Osteoblast (primary cell): ENCODE data around the gene FAM24B. TPM values are rescaled to one million over a fixed set of nuclear protein-coding genes. Genes with fewer than 3 reads are reported as not detected.

Experiments
- DNase-seq: peaks from one replicate; pipeline ENCODE4 v3.0.0; 2011; ENCODE audit warnings: low spot score, mixed read lengths; ENCODE audit not compliant: insufficient read length; ENCODE audit errors: missing footprints
- H2AFZ ChIP-seq: 2 replicates; pipeline ENCODE4 v1.6.0; 2011; ENCODE audit warnings: mild to moderate bottlenecking, low read length
- H3K27ac ChIP-seq: 2 replicates; pipeline ENCODE4 v1.5.1; 2011; ENCODE audit warnings: mild to moderate bottlenecking, low read depth, low read length, moderate library complexity
- H3K27me3 ChIP-seq: 2 replicates; pipeline ENCODE4 v1.6.0; 2012; ENCODE audit warnings: mild to moderate bottlenecking, control low read depth, inconsistent platforms, low read length, moderate library complexity; ENCODE audit not compliant: insufficient read depth
- H3K36me3 ChIP-seq: 2 replicates; pipeline ENCODE4 v1.5.1; 2011; ENCODE audit warnings: mild to moderate bottlenecking, low read length, control low read depth, moderate library complexity; ENCODE audit not compliant: insufficient read depth
- H3K4me1 ChIP-seq: 2 replicates; pipeline ENCODE4 v1.5.1; 2011; ENCODE audit warnings: mild to moderate bottlenecking, low read length, control low read depth, moderate library complexity; ENCODE audit not compliant: insufficient read depth
- H3K4me2 ChIP-seq: 2 replicates; pipeline ENCODE4 v1.6.0; 2011; ENCODE audit warnings: mild to moderate bottlenecking, low read length; ENCODE audit not compliant: insufficient read depth
- H3K4me3 ChIP-seq: fragments of 200-600 bp; sonication (generic); 3 replicates; pipeline ENCODE4 v1.5.1; 2012; ENCODE audit warnings: mild to moderate bottlenecking, low read length, inconsistent platforms; ENCODE audit not compliant: insufficient read depth
- H3K79me2 ChIP-seq: 2 replicates; pipeline ENCODE4 v1.6.0; 2012; ENCODE audit warnings: mild to moderate bottlenecking, low read length, control low read depth, inconsistent platforms; ENCODE audit not compliant: insufficient read depth
- H3K9me3 ChIP-seq: 2 replicates; pipeline ENCODE4 v1.5.1; 2011; ENCODE audit warnings: low read depth, low read length, control low read depth
- H4K20me1 ChIP-seq: 2 replicates; pipeline ENCODE4 v1.6.0; 2012; ENCODE audit warnings: mild to moderate bottlenecking, low read length, control low read depth; ENCODE audit not compliant: insufficient read depth
- CTCF ChIP-seq: IDR thresholded peaks from 2 replicates; pipeline ENCODE4 v1.5.1; 2011; ENCODE audit warnings: mild to moderate bottlenecking, low read depth, low read length, moderate library complexity; ENCODE audit errors: extremely low read depth
- total RNA-seq: library from RNA; depleted of rRNA; stranded (reverse); fragments of >200 nt; gene quantifications from 2 replicates; pipeline ENCODE4 v1.2.3, GENCODE V29; 2012

FAM24B gene
- total RNA-seq, 1 donor = 1.8 TPM

DNA sequence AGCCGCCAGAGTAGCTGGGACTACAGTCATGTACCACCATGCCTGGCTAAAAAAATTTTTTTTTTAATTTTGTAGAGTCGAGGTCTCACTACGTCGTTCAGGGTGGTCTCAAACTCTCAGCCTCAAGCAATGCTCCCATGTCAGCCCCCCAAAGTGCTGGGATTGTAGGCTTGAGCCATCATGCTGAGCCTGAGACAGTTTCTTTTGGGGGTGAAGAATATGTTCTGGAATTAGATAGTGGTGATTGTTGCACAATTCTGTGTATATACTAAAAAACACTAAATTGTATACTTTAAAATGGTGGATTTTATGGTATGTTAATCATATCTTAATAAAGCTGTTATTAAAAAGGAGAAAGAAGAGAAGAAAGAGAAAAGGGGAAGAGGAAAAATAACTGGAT lies 35.2 kb downstream of the FAM24B start:
- no peaks in the 10 kb centered on the region for H3K9me3 ChIP-seq
- no peaks in the 10 kb centered on the region for H4K20me1 ChIP-seq
- H3K27ac ChIP-seq = no peak overlapping the region
- no peaks in the 10 kb centered on the region for H3K79me2 ChIP-seq
- TF ChIP-seq CTCF = no peak
- no peak overlapping the region for H3K4me3 ChIP-seq
- H3K27me3 ChIP-seq = no peaks in the 10 kb centered on the region
- no peaks in the 10 kb centered on the region for H3K4me1 ChIP-seq
- H3K4me2 ChIP-seq = no peak overlapping the region
- peaks cover 8% of the 10 kb centered on the region for H3K36me3 ChIP-seq
- DNase-seq = no peak
- no peak overlapping the region for H2AFZ ChIP-seq

DNA sequence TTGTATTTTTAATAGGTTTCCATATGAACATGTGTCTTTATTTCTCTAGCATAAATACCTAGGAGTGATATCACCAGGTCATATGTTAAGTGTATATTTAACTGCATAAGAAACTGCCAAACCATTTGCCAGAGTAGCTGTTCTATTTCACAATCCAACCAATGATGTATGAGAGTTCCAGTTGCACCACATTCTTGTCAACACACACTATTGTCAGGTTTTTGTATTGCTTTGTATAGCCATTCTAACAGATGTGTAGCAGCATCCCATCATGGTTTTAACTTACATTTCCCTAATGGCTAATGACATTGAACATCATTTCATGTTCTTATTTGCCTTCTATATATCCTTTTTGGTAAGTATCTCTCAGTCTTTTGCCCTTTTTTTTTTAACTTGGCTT lies 37.8 kb downstream of the FAM24B start:
- H3K36me3 ChIP-seq = peaks cover 6% of the 10 kb centered on the region
- no peak for DNase-seq
- no peaks in the 10 kb centered on the region for H3K79me2 ChIP-seq
- no peak overlapping the region for H3K27ac ChIP-seq
- no peaks in the 10 kb centered on the region for H3K9me3 ChIP-seq
- no peak for TF ChIP-seq CTCF
- no peak overlapping the region for H3K4me3 ChIP-seq
- H4K20me1 ChIP-seq = no peaks in the 10 kb centered on the region
- no peak overlapping the region for H3K4me2 ChIP-seq
- H2AFZ ChIP-seq = no peak overlapping the region
- H3K27me3 ChIP-seq = no peaks in the 10 kb centered on the region
- H3K4me1 ChIP-seq = no peaks in the 10 kb centered on the region

DNA sequence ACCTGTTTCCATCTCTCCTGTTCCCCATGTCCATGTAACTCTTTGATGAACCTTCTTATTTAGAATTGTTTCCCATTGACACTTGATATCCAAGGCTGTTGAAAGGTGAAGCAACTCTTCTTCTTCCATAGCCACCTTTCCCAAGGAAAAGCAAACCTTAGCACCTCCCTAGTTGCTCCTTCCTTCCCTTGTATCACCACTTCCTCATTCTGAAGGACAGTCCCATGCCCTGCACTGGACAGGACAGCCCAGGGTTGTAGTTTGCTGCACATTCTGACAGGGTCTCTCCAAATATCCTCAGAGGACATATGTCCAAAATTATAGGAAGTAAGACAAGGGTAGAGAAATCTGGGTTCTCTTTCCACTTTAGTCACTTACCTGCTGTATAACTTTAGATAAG lies 39.9 kb downstream of the FAM24B start:
- H3K79me2 ChIP-seq = no peaks in the 10 kb centered on the region
- no peak overlapping the region for H3K4me2 ChIP-seq
- H4K20me1 ChIP-seq = no peaks in the 10 kb centered on the region
- H3K4me1 ChIP-seq = no peaks in the 10 kb centered on the region
- no peak for DNase-seq
- no peak overlapping the region for H3K4me3 ChIP-seq
- no peak for TF ChIP-seq CTCF
- no peak overlapping the region for H3K27ac ChIP-seq
- H3K36me3 ChIP-seq = peaks cover 9% of the 10 kb centered on the region
- no peak overlapping the region for H2AFZ ChIP-seq
- no peaks in the 10 kb centered on the region for H3K27me3 ChIP-seq
- no peaks in the 10 kb centered on the region for H3K9me3 ChIP-seq

GRCh38 chr10:122838880-122839279 lies 40.5 kb downstream of the FAM24B start:
- Histone ChIP-seq H3K27me3 (no peaks in the 10 kb centered on the region), H4K20me1 (no peaks in the 10 kb centered on the region), H3K4me1 (no peaks in the 10 kb centered on the region), H3K4me3 (no peak overlapping the region), H3K36me3 (peaks cover 9% of the 10 kb centered on the region), H3K27ac (no peak overlapping the region), H3K79me2 (no peaks in the 10 kb centered on the region), H3K4me2 (no peak overlapping the region), H3K9me3 (no peaks in the 10 kb centered on the region), H2AFZ (no peak overlapping the region)
- no peak for TF ChIP-seq CTCF
- no peak for DNase-seq
